GM12865 (cell line): ENCODE data around the gene RIPOR3.

Experiments
- DNase-seq: peaks from one replicate; pipeline ENCODE4 v3.0.0; 2010; ENCODE audit warnings: low read depth
- H3K4me3 ChIP-seq: 2 replicates; pipeline ENCODE4 v1.5.1; 2011; ENCODE audit warnings: mild to moderate bottlenecking, low read depth, low read length, control low read depth
- CTCF ChIP-seq: IDR thresholded peaks from 2 replicates; pipeline ENCODE4 v1.5.1; 2011; ENCODE audit warnings: low read length, control low read depth, low read depth, inconsistent platforms; ENCODE audit not compliant: insufficient read depth; ENCODE audit errors: missing control alignments

The RIPOR3 gene

GRCh38 chr20:50588034-50588736 lies 103.2 kb downstream of the RIPOR3 start:
- TF ChIP-seq CTCF: peak; percentile 96
- no peak overlapping the region for H3K4me3 ChIP-seq
- peak; percentile 73 for DNase-seq

GRCh38 chr20:50587291-50587961 lies 103.9 kb downstream of the RIPOR3 start:
- TF ChIP-seq CTCF: no peak
- DNase-seq: no peak

GRCh38 chr20:50586531-50587232 lies 104.7 kb downstream of the RIPOR3 start:
- no peak for TF ChIP-seq CTCF
- no peak overlapping the region for H3K4me3 ChIP-seq
- no peak for DNase-seq

More at GRCh38 chr20:50587291-50587961, 103.9 kb downstream of the RIPOR3 start:
- H3K4me3 ChIP-seq: no peak overlapping the region

- H3K4me3 ChIP-seq: no peak overlapping the region
- no peak for TF ChIP-seq CTCF
- DNase-seq: no peak
Measured at GRCh38 chr20:50585678-50586077, 105.7 kb downstream of the RIPOR3 start.

GRCh38 chr20:50585214-50585613 lies 106.1 kb downstream of the RIPOR3 start:
- DNase-seq: no peak
- no peak for TF ChIP-seq CTCF
- H3K4me3 ChIP-seq: no peak overlapping the region

GRCh38 chr20:50584687-50585086 lies 106.7 kb downstream of the RIPOR3 start:
- no peak overlapping the region for H3K4me3 ChIP-seq
- DNase-seq: no peak
- TF ChIP-seq CTCF: no peak
